NCI-H187 (cell line): ENCODE data around the gene CCN6.

Experiments used
- DNase-seq, 2 experiments: peaks; one replicate each; lab custom pipeline; 2025; lab: John Stamatoyannopoulos, UW

The CCN6 gene

DNA sequence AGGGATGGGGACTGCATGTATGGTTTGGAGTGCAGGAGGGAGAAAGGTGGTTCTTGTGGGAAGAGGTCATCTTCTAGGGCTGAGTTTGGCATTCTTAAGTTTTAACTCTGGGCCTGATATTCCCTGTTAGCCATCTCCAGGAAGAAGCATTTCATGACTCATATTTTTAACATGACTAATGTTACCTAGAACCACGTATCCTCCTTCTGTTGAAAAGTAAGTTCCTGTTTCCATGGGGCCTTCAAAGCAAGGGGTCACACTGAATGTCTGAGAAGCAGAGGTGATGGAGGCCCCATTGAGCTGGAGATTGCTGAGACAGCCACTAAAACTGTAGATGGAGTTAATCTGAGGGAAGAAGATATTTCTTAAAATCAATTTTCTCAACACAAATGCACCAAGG, 63.6 kb downstream of the CCN6 start:
- DNase-seq: no peak

DNA sequence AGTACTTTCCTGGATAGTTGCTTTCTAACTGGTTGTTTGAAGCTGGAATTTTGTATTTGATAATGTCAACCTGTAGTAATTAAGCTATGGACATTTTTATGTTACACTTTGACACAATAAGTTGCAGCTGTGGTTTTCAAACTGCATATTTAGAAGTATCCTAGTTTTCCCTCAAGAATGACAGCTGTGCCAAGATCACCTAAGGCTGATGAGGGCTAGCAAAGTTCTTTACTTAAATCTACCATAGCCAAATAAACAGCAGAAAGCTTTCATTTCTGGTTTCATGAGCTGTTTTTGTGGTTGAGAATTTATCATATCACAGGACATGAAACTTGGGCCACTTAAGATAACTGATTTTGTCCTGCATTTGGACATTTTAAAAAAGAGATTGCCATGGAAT, 64.1 kb downstream of the CCN6 start:
- DNase-seq: no peak
